Natural killer cell (primary cell): ENCODE measurements around the gene NCAM1. TPM values are rescaled to one million over a fixed set of nuclear protein-coding genes. Genes with fewer than 3 reads are reported as not detected.

Experiments
- ATAC-seq, 3 donors: fragments of 150-1000 bp in 2 of 3; fragments of 200-7000 bp in 1 of 3; cut with Tn5 transposase; 1 replicate in 1 of 3; 2 replicates in 2 of 3; pipeline ENCODE4 v1.10.0; 2021; ENCODE audit warnings: mild to moderate bottlenecking in 2 of 3, moderate library complexity in 2 of 3
- DNase-seq, 2 donors: peaks; one replicate each; pipeline versions ENCODE4 v3.0.0 to v3.0.0-alpha.2; 2013 to 2021; ENCODE audit warnings: mixed read lengths in 1 of 2
- H3K27ac ChIP-seq: one replicate; pipeline ENCODE4 v1.5.1; 2013; ENCODE audit warnings: mild to moderate bottlenecking, low read length
- H3K27me3 ChIP-seq: one replicate; pipeline ENCODE4 v1.6.1; 2013; ENCODE audit warnings: low read length; ENCODE audit not compliant: control insufficient read depth, insufficient read depth
- H3K36me3 ChIP-seq: one replicate; pipeline ENCODE4 v1.6.1; 2013; ENCODE audit warnings: low read length; ENCODE audit not compliant: control insufficient read depth, insufficient read depth
- H3K4me1 ChIP-seq: one replicate; pipeline ENCODE4 v1.6.1; 2013; ENCODE audit warnings: low read length; ENCODE audit not compliant: control insufficient read depth, insufficient read depth
- H3K4me3 ChIP-seq: one replicate; pipeline ENCODE4 v1.5.1; 2013; ENCODE audit warnings: low read length
- H3K9me3 ChIP-seq: one replicate; pipeline ENCODE4 v1.6.1; 2013; ENCODE audit warnings: low read length; ENCODE audit not compliant: control insufficient read depth, insufficient read depth
- H3K27ac Mint-ChIP-seq, 2 donors: one replicate each; pipeline ENCODE4 v1.8.0; 2022; ENCODE audit warnings: mild to moderate bottlenecking in 2 of 2, mixed read lengths in 2 of 2, moderate library complexity in 1 of 2
- H3K27me3 Mint-ChIP-seq, 2 donors: one replicate each; pipeline ENCODE4 v1.8.0; 2022; ENCODE audit warnings: low read depth in 2 of 2, mixed read lengths in 2 of 2
- H3K36me3 Mint-ChIP-seq: one replicate; pipeline ENCODE4 v1.8.0; 2022; ENCODE audit warnings: mixed read lengths
- H3K4me1 Mint-ChIP-seq, 2 donors: one replicate each; pipeline ENCODE4 v1.8.0; 2022; ENCODE audit warnings: mixed read lengths in 2 of 2
- H3K4me3 Mint-ChIP-seq: one replicate; pipeline ENCODE4 v1.8.0; 2022; ENCODE audit warnings: mild to moderate bottlenecking, moderate library complexity, mixed read lengths
- H3K9me3 Mint-ChIP-seq, 2 donors: one replicate each; pipeline ENCODE4 v1.8.0; 2022; ENCODE audit warnings: mixed read lengths in 2 of 2
- WGBS: methylation state at CpG from one replicate; pipeline ENCODE4 v1.1.7; 2013; ENCODE audit warnings: missing lambda C conversion rate; ENCODE audit not compliant: insufficient coverage; 5-methylcytosine and 5-hydroxymethylcytosine counted together
- intact Hi-C: fragments of 100-400 bp; cut with micrococcal nuclease; formaldehyde crosslinking; loops from one replicate; pipeline ENCODE4 v1.14.2; 2022
- total RNA-seq, 4 donors: library from RNA; stranded (reverse); fragments of 120-200 nt in 1 of 4; gene quantifications; one replicate each; pipeline versions ENCODE4 v1.2.3 to v1.2.4, GENCODE V29; 2013 to 2022
- TF ChIP-seq, protein P1 (sequence below): fragments of 200-600 bp; IDR thresholded peaks from one replicate; pipeline ENCODE4 v1.8.0; 2022; ENCODE audit warnings: antibody characterized with exemption

Gene NCAM1
- total RNA-seq, 3 donors from 2014 or later (not counting 1 experiment from before 2014, with no cell fraction given): 129 to 208 (median 187) TPM

DNA sequence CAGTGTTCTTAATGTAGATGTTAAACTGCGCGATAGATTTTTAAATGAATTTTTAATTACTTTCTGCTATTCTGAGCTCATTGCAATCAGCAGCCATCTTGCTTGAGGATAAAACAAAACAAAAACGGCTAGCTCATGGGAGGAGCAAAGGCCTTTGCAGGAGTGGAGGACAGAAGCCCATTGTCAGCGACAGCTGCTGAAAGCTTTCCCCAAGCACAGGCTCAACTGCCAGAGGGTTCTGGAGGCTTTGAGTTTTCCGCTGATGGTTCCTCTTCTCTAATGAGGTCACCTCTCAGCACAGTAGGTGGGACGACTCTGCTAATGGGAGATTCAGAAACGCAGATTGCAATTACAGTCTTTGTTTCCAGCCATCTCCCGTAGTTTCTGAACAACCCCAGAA, 186.0 kb downstream of the NCAM1 start:
- Histone ChIP-seq H3K36me3 (no peaks in the 10 kb centered on the region), H3K27ac (no peak overlapping the region), H3K4me1 (no peaks in the 10 kb centered on the region), H3K9me3 (no peaks in the 10 kb centered on the region), H3K4me3 (no peak overlapping the region), H3K27me3 (no peaks in the 10 kb centered on the region)
- no peaks in the 10 kb centered on the region for H3K9me3 Mint-ChIP-seq
- intact Hi-C loops: no loop called here
- no peaks in the 10 kb centered on the region for H3K36me3 Mint-ChIP-seq
- TF ChIP-seq, protein P1, sequence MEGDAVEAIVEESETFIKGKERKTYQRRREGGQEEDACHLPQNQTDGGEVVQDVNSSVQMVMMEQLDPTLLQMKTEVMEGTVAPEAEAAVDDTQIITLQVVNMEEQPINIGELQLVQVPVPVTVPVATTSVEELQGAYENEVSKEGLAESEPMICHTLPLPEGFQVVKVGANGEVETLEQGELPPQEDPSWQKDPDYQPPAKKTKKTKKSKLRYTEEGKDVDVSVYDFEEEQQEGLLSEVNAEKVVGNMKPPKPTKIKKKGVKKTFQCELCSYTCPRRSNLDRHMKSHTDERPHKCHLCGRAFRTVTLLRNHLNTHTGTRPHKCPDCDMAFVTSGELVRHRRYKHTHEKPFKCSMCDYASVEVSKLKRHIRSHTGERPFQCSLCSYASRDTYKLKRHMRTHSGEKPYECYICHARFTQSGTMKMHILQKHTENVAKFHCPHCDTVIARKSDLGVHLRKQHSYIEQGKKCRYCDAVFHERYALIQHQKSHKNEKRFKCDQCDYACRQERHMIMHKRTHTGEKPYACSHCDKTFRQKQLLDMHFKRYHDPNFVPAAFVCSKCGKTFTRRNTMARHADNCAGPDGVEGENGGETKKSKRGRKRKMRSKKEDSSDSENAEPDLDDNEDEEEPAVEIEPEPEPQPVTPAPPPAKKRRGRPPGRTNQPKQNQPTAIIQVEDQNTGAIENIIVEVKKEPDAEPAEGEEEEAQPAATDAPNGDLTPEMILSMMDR: no peak
- H3K4me1 Mint-ChIP-seq: peaks cover 12 to 51% of the 10 kb centered on the region in 2 donors
- DNase-seq: no peak
- no peak for ATAC-seq
- 81% methylated on average over 8 of the region's 8 CpGs for WGBS
- H3K27ac Mint-ChIP-seq: no peak overlapping the region
- no peak overlapping the region for H3K4me3 Mint-ChIP-seq
- H3K27me3 Mint-ChIP-seq: no peaks in the 10 kb centered on the region

DNA sequence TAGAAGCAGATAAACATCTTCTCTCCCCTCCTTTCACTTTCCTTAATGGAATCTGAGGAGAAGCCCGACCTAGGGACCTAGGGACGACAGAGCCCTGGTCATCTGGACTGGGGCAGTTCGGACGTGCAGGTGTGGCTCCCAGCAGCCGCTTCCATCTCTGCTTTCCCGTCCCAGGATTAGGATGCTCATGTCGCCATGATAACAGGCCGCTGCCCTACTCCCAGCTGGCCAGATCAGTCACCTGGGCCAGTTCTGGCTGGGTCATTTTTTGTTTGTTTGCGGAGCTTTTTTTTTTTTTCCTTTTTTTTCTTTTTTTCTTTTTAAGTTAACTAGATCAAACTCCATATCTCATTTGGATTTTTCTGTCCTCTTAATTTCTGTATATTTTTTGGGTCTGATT, 186.9 kb downstream of the NCAM1 start:
- Histone ChIP-seq H3K27me3 (no peaks in the 10 kb centered on the region), H3K27ac (no peak overlapping the region), H3K4me3 (no peak overlapping the region), H3K36me3 (no peaks in the 10 kb centered on the region), H3K4me1 (no peaks in the 10 kb centered on the region), H3K9me3 (no peaks in the 10 kb centered on the region)
- no peaks in the 10 kb centered on the region for H3K36me3 Mint-ChIP-seq
- TF ChIP-seq, protein P1: no peak
- no peak overlapping the region for H3K27ac Mint-ChIP-seq
- no peak for ATAC-seq
- H3K9me3 Mint-ChIP-seq: no peaks in the 10 kb centered on the region
- WGBS: 94% methylated on average over 9 of the region's 9 CpGs
- no peak for DNase-seq
- intact Hi-C loops: no loop called here
- H3K4me3 Mint-ChIP-seq: no peak overlapping the region
- peaks cover 12 to 43% of the 10 kb centered on the region in 2 donors for H3K4me1 Mint-ChIP-seq
- no peaks in the 10 kb centered on the region for H3K27me3 Mint-ChIP-seq

DNA sequence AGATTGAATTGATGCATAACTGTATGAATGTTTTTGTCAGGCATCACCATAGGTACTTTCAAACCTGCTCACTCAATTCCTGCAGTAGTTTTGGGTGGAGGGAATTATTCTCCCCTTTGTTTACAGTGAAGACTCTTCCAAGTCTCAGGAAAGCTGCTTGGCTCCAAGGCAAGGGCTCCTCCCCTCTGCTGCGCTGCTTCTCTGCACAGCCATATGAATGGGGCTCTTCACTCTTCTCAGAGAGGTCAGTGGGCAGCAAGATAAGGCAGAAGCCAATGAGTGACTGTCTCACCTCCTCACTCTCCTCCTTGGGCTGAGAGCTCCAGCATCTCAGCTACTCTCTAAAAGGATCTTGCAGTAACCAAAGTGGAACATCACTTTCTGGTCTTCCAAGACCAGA, 187.4 kb downstream of the NCAM1 start:
- Mint-ChIP-seq H3K4me1 (peaks cover 12 to 37% of the 10 kb centered on the region in 2 donors), H3K9me3 (no peaks in the 10 kb centered on the region), H3K36me3 (no peaks in the 10 kb centered on the region), H3K27ac (no peak overlapping the region), H3K27me3 (no peaks in the 10 kb centered on the region), H3K4me3 (no peak overlapping the region)
- H3K4me1 ChIP-seq: no peaks in the 10 kb centered on the region
- TF ChIP-seq, protein P1: no peak
- no peak for DNase-seq
- no peaks in the 10 kb centered on the region for H3K36me3 ChIP-seq
- ATAC-seq: no peak
- WGBS: 86% methylated on average over 1 of the region's 1 CpG
- H3K27me3 ChIP-seq: no peaks in the 10 kb centered on the region
- intact Hi-C loops: no loop called here
- no peaks in the 10 kb centered on the region for H3K9me3 ChIP-seq
- no peak overlapping the region for H3K4me3 ChIP-seq
- no peak overlapping the region for H3K27ac ChIP-seq

DNA sequence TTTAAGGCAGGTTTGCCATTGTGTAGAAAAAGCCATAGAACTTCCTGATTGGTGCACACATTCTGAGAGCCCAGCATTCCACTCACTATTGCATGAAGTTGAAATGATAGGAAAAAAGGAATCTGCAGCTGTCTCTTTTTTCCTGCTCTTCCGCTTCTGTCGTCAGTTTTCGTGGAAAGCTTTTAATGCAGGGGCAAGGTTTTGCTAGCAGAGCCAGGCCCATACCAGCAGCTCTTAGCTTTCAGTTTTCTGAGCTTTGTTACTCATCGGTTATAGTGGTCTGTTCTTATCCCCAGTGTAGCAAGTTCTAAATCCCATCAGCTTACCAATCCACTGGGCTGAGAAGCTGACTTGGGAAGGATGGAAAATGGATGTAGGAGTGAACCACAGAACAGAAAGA, 190.3 kb downstream of the NCAM1 start:
- Histone ChIP-seq H3K27ac (no peak overlapping the region), H3K36me3 (no peaks in the 10 kb centered on the region), H3K27me3 (no peaks in the 10 kb centered on the region), H3K9me3 (no peaks in the 10 kb centered on the region), H3K4me1 (no peaks in the 10 kb centered on the region), H3K4me3 (no peak overlapping the region)
- ATAC-seq (no peak), DNase-seq (no peak)
- TF ChIP-seq, protein P1: no peak
- Mint-ChIP-seq H3K4me3 (no peak overlapping the region), H3K27me3 (no peaks in the 10 kb centered on the region), H3K9me3 (no peaks in the 10 kb centered on the region), H3K4me1 (peaks cover 9 to 32% of the 10 kb centered on the region in 2 donors), H3K27ac (no peak overlapping the region), H3K36me3 (no peaks in the 10 kb centered on the region)
- intact Hi-C loops: no loop called here
- WGBS: 92% methylated on average over 3 of the region's 4 CpGs
